Mesenchymal stem cell (in vitro differentiated cells and primary cell): ENCODE measurements around the gene ME3.

Source experiments
- DNase-seq: peaks from one replicate; pipeline ENCODE4 v3.0.0-alpha.2; 2013
- H2AFZ ChIP-seq: one replicate; pipeline ENCODE4 v1.6.1; 2013; ENCODE audit warnings: low read depth, mild to moderate bottlenecking, control low read depth, inconsistent platforms, low read length, moderate library complexity
- H2AK5ac ChIP-seq: 2 replicates; pipeline ENCODE4 v1.6.1; 2013; ENCODE audit warnings: low read length, moderate library complexity, mild to moderate bottlenecking, inconsistent platforms; ENCODE audit not compliant: severe bottlenecking
- H2BK120ac ChIP-seq: one replicate; pipeline ENCODE4 v1.6.1; 2013; ENCODE audit warnings: low read depth, mild to moderate bottlenecking, inconsistent platforms, low read length, moderate library complexity
- H2BK12ac ChIP-seq, 2 experiments: one replicate each; pipeline ENCODE4 v1.6.1; 2013; ENCODE audit warnings: inconsistent platforms in 2 of 2, low read length in 2 of 2, mild to moderate bottlenecking in 2 of 2, moderate library complexity in 2 of 2, control low read depth in 1 of 2
- H2BK15ac ChIP-seq: one replicate; pipeline ENCODE4 v1.6.1; 2013; ENCODE audit warnings: mild to moderate bottlenecking, low read depth, inconsistent platforms; ENCODE audit not compliant: poor library complexity, severe bottlenecking
- H2BK5ac ChIP-seq: 2 replicates; pipeline ENCODE4 v1.6.1; 2013; ENCODE audit warnings: low read depth, mild to moderate bottlenecking, low read length, control low read depth, inconsistent platforms; ENCODE audit not compliant: poor library complexity, severe bottlenecking
- H3K14ac ChIP-seq, 2 experiments: one replicate each; pipeline ENCODE4 v1.6.1; 2013; ENCODE audit warnings: inconsistent platforms in 2 of 2, low read length in 2 of 2, control low read depth in 1 of 2, mild to moderate bottlenecking in 1 of 2, moderate library complexity in 1 of 2
- H3K18ac ChIP-seq, 2 experiments: one replicate each; pipeline ENCODE4 v1.6.1; 2013; ENCODE audit warnings: inconsistent platforms in 2 of 2, low read length in 2 of 2, control low read depth in 1 of 2, low read depth in 1 of 2, mild to moderate bottlenecking in 1 of 2
- H3K23ac ChIP-seq, 2 experiments: one replicate each; pipeline ENCODE4 v1.6.1; 2013; ENCODE audit warnings: inconsistent platforms in 2 of 2, low read length in 2 of 2, mild to moderate bottlenecking in 2 of 2, moderate library complexity in 2 of 2, control low read depth in 1 of 2
- H3K27ac ChIP-seq: 2 replicates; pipeline ENCODE4 v1.5.1; 2013; ENCODE audit warnings: mild to moderate bottlenecking, moderate library complexity, low read length, control low read depth, inconsistent platforms; ENCODE audit not compliant: poor library complexity, severe bottlenecking
- H3K27me3 ChIP-seq, 2 experiments: 2 replicates each; pipeline versions ENCODE4 v1.6.1 to v1.7.0; 2013; ENCODE audit warnings: low read length in 2 of 2, mild to moderate bottlenecking in 2 of 2, moderate library complexity in 2 of 2, control low read depth in 1 of 2, inconsistent platforms in 1 of 2; ENCODE audit not compliant: control insufficient read depth in 1 of 2, insufficient read depth in 1 of 2
- H3K36me3 ChIP-seq, 2 experiments: 2 replicates each; pipeline versions ENCODE4 v1.6.1 to v1.7.0; 2013; ENCODE audit warnings: low read length in 2 of 2, control low read depth in 1 of 2, inconsistent platforms in 1 of 2, low read depth in 1 of 2, mild to moderate bottlenecking in 1 of 2; ENCODE audit not compliant: insufficient read depth in 2 of 2, control insufficient read depth in 1 of 2
- H3K4ac ChIP-seq, 2 experiments: one replicate each; pipeline ENCODE4 v1.6.1; 2013; ENCODE audit warnings: inconsistent platforms in 2 of 2, low read length in 2 of 2, mild to moderate bottlenecking in 2 of 2, moderate library complexity in 2 of 2, control low read depth in 1 of 2, low read depth in 1 of 2
- H3K4me1 ChIP-seq: 2 replicates; pipeline ENCODE4 v1.6.1; 2013; ENCODE audit warnings: low read depth, low read length, control low read depth; ENCODE audit not compliant: control insufficient read depth, insufficient read depth
- H3K4me2 ChIP-seq: 2 replicates; pipeline ENCODE4 v1.6.1; 2013; ENCODE audit warnings: low read length, mild to moderate bottlenecking, inconsistent platforms; ENCODE audit not compliant: poor library complexity, severe bottlenecking
- H3K4me3 ChIP-seq, 2 experiments: 2 replicates each; pipeline versions ENCODE4 v1.5.1 to v1.7.0; 2013; ENCODE audit warnings: low read length in 2 of 2, mild to moderate bottlenecking in 2 of 2, control low read depth in 1 of 2, low read depth in 1 of 2; ENCODE audit not compliant: insufficient read depth in 1 of 2
- H3K79me1 ChIP-seq: replicated peaks from 2 replicates; pipeline ENCODE4 v1.6.1; 2013; ENCODE audit warnings: mild to moderate bottlenecking, control low read depth, low read length, inconsistent platforms; ENCODE audit not compliant: poor library complexity, severe bottlenecking
- H3K9ac ChIP-seq: 2 replicates; pipeline ENCODE4 v1.7.0; 2013; ENCODE audit warnings: mild to moderate bottlenecking, low read length, moderate library complexity
- H3K9me3 ChIP-seq: 2 replicates; pipeline ENCODE4 v1.7.0; 2013; ENCODE audit warnings: mild to moderate bottlenecking, low read length; ENCODE audit not compliant: control insufficient read depth
- H4K8ac ChIP-seq: one replicate; pipeline ENCODE4 v1.6.1; 2013; ENCODE audit warnings: inconsistent platforms, mild to moderate bottlenecking, low read length, moderate library complexity
- H4K91ac ChIP-seq: one replicate; pipeline ENCODE4 v1.6.1; 2013; ENCODE audit warnings: mild to moderate bottlenecking, low read length, inconsistent platforms
- whole genome bisulfite sequencing: methylation state at CpG from one replicate; pipeline ENCODE4 v1.1.7; 2013; ENCODE audit warnings: mixed read lengths; 5-methylcytosine and 5-hydroxymethylcytosine counted together

The ME3 gene

DNA sequence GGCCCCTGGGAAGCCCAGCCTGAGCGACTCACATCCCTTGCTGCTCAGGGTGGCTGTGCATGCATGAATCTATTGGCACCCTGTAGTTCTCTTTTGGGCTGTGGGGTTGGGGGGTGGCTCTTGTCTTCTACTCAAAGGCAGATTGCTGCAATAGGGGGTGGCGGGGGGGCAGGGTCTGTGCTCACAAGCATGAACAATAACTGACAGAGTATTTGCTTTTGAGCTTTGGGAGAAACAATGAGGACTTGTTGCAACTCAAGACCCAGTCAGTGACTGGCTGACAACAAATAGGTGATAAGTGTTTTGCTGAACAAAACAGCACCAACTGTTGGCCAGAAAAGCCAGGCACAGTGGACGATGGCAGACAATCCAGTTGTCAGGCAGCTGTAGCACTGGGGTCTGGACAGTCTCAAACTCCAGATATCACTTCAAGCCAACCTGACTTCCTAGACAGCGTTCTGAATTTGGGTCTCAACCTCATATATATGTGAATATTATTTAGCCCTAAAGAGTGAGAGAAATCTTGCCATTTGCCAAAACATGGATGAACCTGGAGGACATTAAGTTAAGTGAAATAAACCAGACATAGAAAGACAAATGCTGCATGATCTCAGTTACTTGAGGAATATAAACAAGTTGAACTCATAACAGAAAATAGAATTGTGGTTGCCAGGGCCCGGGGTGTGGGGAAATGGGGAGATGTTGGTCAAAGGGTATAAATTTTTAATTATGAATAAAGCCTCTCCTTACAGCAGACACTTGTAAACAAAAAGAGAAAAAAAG lies 61.7 kb downstream of the ME3 start:
- Histone ChIP-seq H2BK12ac (peak overlapping the region; percentile 6 to 71), H3K4me2 (no peak overlapping the region), H2AFZ (no peak overlapping the region), H2BK5ac (no peak overlapping the region), H3K27ac (no peak overlapping the region), H2BK15ac (peak overlapping the region; percentile 86), H3K27me3 (no peaks in the 10 kb centered on the region), H4K8ac (peak overlapping the region; percentile 29), H3K4me3 (no peak overlapping the region), H3K9ac (no peak overlapping the region), H3K14ac (no peak overlapping the region), H4K91ac (no peak overlapping the region), H3K18ac (peak overlapping the region in 1 of 2 experiments; percentile 46), H2AK5ac (peak overlapping the region; percentile 25), H3K36me3 (no peaks in the 10 kb centered on the region), H2BK120ac (peak overlapping the region; percentile 83), H3K79me1 (peaks cover 11% of the 10 kb centered on the region), H3K4me1 (peaks cover 10% of the 10 kb centered on the region), H3K9me3 (peaks cover 6% of the 10 kb centered on the region), H3K4ac (peak overlapping the region in 1 of 2 experiments; percentile 5), H3K23ac (no peak overlapping the region)
- peak; percentile 62 for DNase-seq
- WGBS, result 51% methylated on average over 3 of the region's 5 CpGs

DNA sequence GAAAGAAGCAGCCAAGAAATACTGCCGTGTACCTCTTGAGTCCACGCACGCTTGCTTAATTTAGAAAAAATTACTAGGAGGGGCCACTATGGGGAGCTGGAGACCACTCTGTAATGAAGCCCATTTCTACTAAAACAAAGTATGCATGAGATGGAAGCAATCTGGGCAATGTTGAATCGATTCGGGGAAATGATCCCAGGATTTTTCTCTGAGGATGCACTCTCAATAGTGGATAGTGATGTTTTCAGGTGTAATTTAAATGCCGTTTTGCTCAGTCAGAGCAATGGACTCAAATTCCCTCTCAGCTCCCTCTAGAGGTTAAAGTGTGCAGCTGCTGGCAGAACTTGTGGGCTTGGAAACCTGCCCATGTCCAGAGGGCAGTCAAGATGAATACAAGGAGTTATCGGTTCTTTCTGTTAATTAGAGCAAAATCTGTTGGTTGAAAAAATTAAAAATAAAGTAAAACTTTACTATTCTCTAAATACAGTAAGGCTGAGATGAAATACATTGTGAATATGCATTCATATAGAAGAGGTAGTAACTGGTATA lies 64.1 kb downstream of the ME3 start:
- H2AK5ac ChIP-seq, result no peak overlapping the region
- no peak overlapping the region for H2BK15ac ChIP-seq
- no peak overlapping the region for H4K91ac ChIP-seq
- no peak overlapping the region for H3K4me2 ChIP-seq
- no peak overlapping the region for H3K23ac ChIP-seq
- no peak overlapping the region for H4K8ac ChIP-seq
- H2BK5ac ChIP-seq, result no peak overlapping the region
- no peak overlapping the region for H3K4me3 ChIP-seq
- H3K27me3 ChIP-seq, result no peaks in the 10 kb centered on the region
- H2BK12ac ChIP-seq, result no peak overlapping the region
- H3K9me3 ChIP-seq, result no peaks in the 10 kb centered on the region
- no peak overlapping the region for H3K14ac ChIP-seq
- no peaks in the 10 kb centered on the region for H3K36me3 ChIP-seq
- peaks cover 10% of the 10 kb centered on the region for H3K4me1 ChIP-seq
- 34% methylated on average over 6 of the region's 7 CpGs for WGBS
- DNase-seq, result peak; percentile 80
- peak overlapping the region in 1 of 2 experiments; percentile 19 for H3K4ac ChIP-seq
- H3K79me1 ChIP-seq, result peaks cover 8% of the 10 kb centered on the region
- peak overlapping the region; percentile 45 for H3K27ac ChIP-seq
- no peak overlapping the region for H3K18ac ChIP-seq
- no peak overlapping the region for H2AFZ ChIP-seq
- no peak overlapping the region for H2BK120ac ChIP-seq
- peak overlapping the region; percentile 8 for H3K9ac ChIP-seq

- no peak overlapping the region for H4K8ac ChIP-seq
- no peak overlapping the region for H2BK12ac ChIP-seq
- H3K14ac ChIP-seq, result no peak overlapping the region
- no peaks in the 10 kb centered on the region for H3K27me3 ChIP-seq
- 7% methylated on average over 1 of the region's 1 CpG for WGBS
- peaks cover 10% of the 10 kb centered on the region for H3K4me1 ChIP-seq
- peak; percentile 86 for DNase-seq
- no peak overlapping the region for H4K91ac ChIP-seq
- no peak overlapping the region for H3K18ac ChIP-seq
- H3K4me3 ChIP-seq, result no peak overlapping the region
- H2AK5ac ChIP-seq, result no peak overlapping the region
- H3K23ac ChIP-seq, result no peak overlapping the region
- no peaks in the 10 kb centered on the region for H3K36me3 ChIP-seq
- peak overlapping the region; percentile 44 for H3K9ac ChIP-seq
- peak overlapping the region; percentile 65 for H3K27ac ChIP-seq
- H2BK15ac ChIP-seq, result no peak overlapping the region
- H2AFZ ChIP-seq, result no peak overlapping the region
- H3K4ac ChIP-seq, result no peak overlapping the region
- H2BK5ac ChIP-seq, result peak overlapping the region; percentile 10
- H2BK120ac ChIP-seq, result no peak overlapping the region
- H3K79me1 ChIP-seq, result peaks cover 8% of the 10 kb centered on the region
- no peaks in the 10 kb centered on the region for H3K9me3 ChIP-seq
- H3K4me2 ChIP-seq, result no peak overlapping the region
Measured at GRCh38 chr11:86606836-86607481, 65.5 kb downstream of the ME3 start.

GRCh38 chr11:86606270-86606835 lies 66.1 kb downstream of the ME3 start:
- H3K79me1 ChIP-seq, result peaks cover 8% of the 10 kb centered on the region
- H2AFZ ChIP-seq, result no peak overlapping the region
- H2BK15ac ChIP-seq, result no peak overlapping the region

More at GRCh38 chr11:86606270-86606835, 66.1 kb downstream of the ME3 start:
- H2BK120ac ChIP-seq, result peak overlapping the region; percentile 27
- no peaks in the 10 kb centered on the region for H3K9me3 ChIP-seq
- H3K4me2 ChIP-seq, result no peak overlapping the region
- DNase-seq, result peak; percentile 72
- H3K18ac ChIP-seq, result peak overlapping the region in 1 of 2 experiments; percentile 13
- H3K9ac ChIP-seq, result peak overlapping the region; percentile 44
- H3K27me3 ChIP-seq, result no peaks in the 10 kb centered on the region
- no peak overlapping the region for H2BK5ac ChIP-seq
- H3K14ac ChIP-seq, result no peak overlapping the region
- H4K91ac ChIP-seq, result peak overlapping the region; percentile 43
- peak overlapping the region; percentile 65 for H3K27ac ChIP-seq
- no peak overlapping the region for H3K4me3 ChIP-seq
- 70% methylated on average over 3 of the region's 3 CpGs for WGBS
- no peak overlapping the region for H3K23ac ChIP-seq
- peaks cover 10% of the 10 kb centered on the region for H3K4me1 ChIP-seq
- peak overlapping the region; percentile 47 for H4K8ac ChIP-seq
- peak overlapping the region; percentile 33 to 92 for H2BK12ac ChIP-seq
- H3K4ac ChIP-seq, result no peak overlapping the region
- peak overlapping the region; percentile 85 for H2AK5ac ChIP-seq
- no peaks in the 10 kb centered on the region for H3K36me3 ChIP-seq
